ENCODE results near the gene NEU1.
A peak's percentile ranks its signal among the peaks of the same experiment; 100 is the strongest.

The NEU1 gene

GRCh38 chr6:31888276-31889258, 25.9 kb upstream of the NEU1 start:
- H3K4me3 ChIP-seq (ENCODE audit: low read length) = no peak overlapping the region
- no peaks in the 10 kb centered on the region for H3K27me3 ChIP-seq (ENCODE audit: control insufficient read depth, insufficient read depth, low read length)
- no peaks in the 10 kb centered on the region for H3K36me3 ChIP-seq (ENCODE audit: control insufficient read depth, insufficient read depth, low read length)

GRCh38 chr6:31887173-31888007, 24.8 kb upstream of the NEU1 start:
- Histone ChIP-seq H3K4me1 (ENCODE audit: control insufficient read depth, insufficient read depth, low read length) (no peaks in the 10 kb centered on the region), H3K9ac (ENCODE audit: low read length) (no peak overlapping the region), H3K9me3 (ENCODE audit: control insufficient read depth, low read length) (no peaks in the 10 kb centered on the region), H3K27me3 (ENCODE audit: control insufficient read depth, insufficient read depth, low read length) (no peaks in the 10 kb centered on the region), H3K4me3 (ENCODE audit: low read length) (no peak overlapping the region), H3K36me3 (ENCODE audit: control insufficient read depth, insufficient read depth, low read length) (no peaks in the 10 kb centered on the region)

More at GRCh38 chr6:31888276-31889258, 25.9 kb upstream of the NEU1 start:
- Histone ChIP-seq H3K9ac (ENCODE audit: low read length) (no peak overlapping the region), H3K9me3 (ENCODE audit: control insufficient read depth, low read length) (no peaks in the 10 kb centered on the region), H3K4me1 (ENCODE audit: control insufficient read depth, insufficient read depth, low read length) (no peaks in the 10 kb centered on the region)

DNA sequence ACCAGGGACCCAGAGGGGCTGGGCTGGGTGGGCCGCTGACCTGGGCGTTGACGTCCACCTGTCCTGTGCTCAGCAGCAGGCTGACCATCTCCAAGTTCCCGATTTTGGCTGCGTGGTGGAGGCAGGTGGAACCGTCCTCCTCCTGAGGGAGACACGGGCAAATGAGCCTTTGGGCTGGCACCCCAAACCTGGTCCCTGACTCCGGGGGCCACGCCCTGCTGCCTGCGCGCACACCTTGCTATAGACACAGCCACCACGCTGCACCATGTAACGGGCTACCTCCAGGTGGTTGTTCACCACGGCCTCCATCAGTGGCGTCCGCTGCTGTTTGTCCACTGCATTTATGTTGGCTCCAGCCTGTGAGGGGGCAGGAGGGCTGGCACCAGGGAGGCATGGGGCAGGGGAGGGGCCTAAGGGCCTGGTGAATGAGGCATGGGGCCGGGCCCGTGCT, 23.9 kb upstream of the NEU1 start:
- H3K4me1 ChIP-seq (ENCODE audit: control insufficient read depth, insufficient read depth, low read length) = no peaks in the 10 kb centered on the region
- H3K9ac ChIP-seq (ENCODE audit: low read length) = no peak overlapping the region
- no peak overlapping the region for H3K4me3 ChIP-seq (ENCODE audit: low read length)
- no peaks in the 10 kb centered on the region for H3K9me3 ChIP-seq (ENCODE audit: control insufficient read depth, low read length)
- no peaks in the 10 kb centered on the region for H3K27me3 ChIP-seq (ENCODE audit: control insufficient read depth, insufficient read depth, low read length)
- H3K36me3 ChIP-seq (ENCODE audit: control insufficient read depth, insufficient read depth, low read length) = peaks cover under 1% of the 10 kb centered on the region

DNA sequence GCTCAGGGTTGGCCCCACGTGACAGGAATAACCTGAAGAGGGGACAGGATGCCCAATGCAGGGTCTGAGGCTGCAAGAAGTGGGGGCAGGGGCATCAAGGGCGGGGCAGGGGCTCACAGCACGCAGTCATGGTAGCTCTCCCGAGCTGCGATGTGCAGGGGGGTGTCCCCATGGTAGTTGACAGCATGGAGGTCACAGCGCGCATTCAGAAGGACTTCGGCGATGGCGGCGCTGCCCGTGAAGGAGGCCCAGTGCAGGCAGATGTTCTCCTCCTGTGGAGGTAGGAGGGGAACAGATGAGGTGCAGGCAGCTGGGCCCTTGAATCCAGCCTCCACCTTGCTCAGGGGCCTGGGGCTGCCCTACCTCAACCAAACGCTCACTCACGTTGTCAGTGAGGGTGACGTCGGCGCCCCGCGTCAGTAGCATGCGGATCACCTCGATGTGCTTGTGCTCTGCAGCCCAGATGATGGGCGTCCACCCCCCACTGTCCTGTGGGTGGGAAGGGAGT, 22.0 kb upstream of the NEU1 start:
- Histone ChIP-seq H3K9ac (ENCODE audit: low read length) (no peak overlapping the region), H3K9me3 (ENCODE audit: control insufficient read depth, low read length) (no peaks in the 10 kb centered on the region), H3K4me1 (ENCODE audit: control insufficient read depth, insufficient read depth, low read length) (peaks cover 11% of the 10 kb centered on the region), H3K27me3 (ENCODE audit: control insufficient read depth, insufficient read depth, low read length) (no peaks in the 10 kb centered on the region), H3K4me3 (ENCODE audit: low read length) (no peak overlapping the region), H3K36me3 (ENCODE audit: control insufficient read depth, insufficient read depth, low read length) (peaks cover 7% of the 10 kb centered on the region)

- Histone ChIP-seq H3K4me3 (ENCODE audit: low read length) (no peak overlapping the region), H3K27me3 (ENCODE audit: control insufficient read depth, insufficient read depth, low read length) (no peaks in the 10 kb centered on the region), H3K36me3 (ENCODE audit: control insufficient read depth, insufficient read depth, low read length) (peaks cover 7% of the 10 kb centered on the region), H3K9ac (ENCODE audit: low read length) (no peak overlapping the region), H3K9me3 (ENCODE audit: control insufficient read depth, low read length) (no peaks in the 10 kb centered on the region), H3K4me1 (ENCODE audit: control insufficient read depth, insufficient read depth, low read length) (peaks cover 17% of the 10 kb centered on the region)
These were observed 21.1 kb upstream of the NEU1 start for GRCh38 chr6:31883676-31884075.

GRCh38 chr6:31882344-31882743, 19.7 kb upstream of the NEU1 start:
- no peaks in the 10 kb centered on the region for H3K9me3 ChIP-seq (ENCODE audit: control insufficient read depth, low read length)
- peaks cover 17% of the 10 kb centered on the region for H3K4me1 ChIP-seq (ENCODE audit: control insufficient read depth, insufficient read depth, low read length)
- peaks cover 7% of the 10 kb centered on the region for H3K36me3 ChIP-seq (ENCODE audit: control insufficient read depth, insufficient read depth, low read length)
- H3K4me3 ChIP-seq (ENCODE audit: low read length) = no peak overlapping the region
- H3K27me3 ChIP-seq (ENCODE audit: control insufficient read depth, insufficient read depth, low read length) = no peaks in the 10 kb centered on the region
- H3K9ac ChIP-seq (ENCODE audit: low read length) = no peak overlapping the region

- Histone ChIP-seq H3K9ac (ENCODE audit: low read length) (no peak overlapping the region), H3K27me3 (ENCODE audit: control insufficient read depth, insufficient read depth, low read length) (no peaks in the 10 kb centered on the region), H3K36me3 (ENCODE audit: control insufficient read depth, insufficient read depth, low read length) (peaks cover 7% of the 10 kb centered on the region), H3K4me1 (ENCODE audit: control insufficient read depth, insufficient read depth, low read length) (peaks cover 25% of the 10 kb centered on the region), H3K9me3 (ENCODE audit: control insufficient read depth, low read length) (no peaks in the 10 kb centered on the region), H3K4me3 (ENCODE audit: low read length) (no peak overlapping the region)
These were observed 18.7 kb upstream of the NEU1 start for GRCh38 chr6:31881136-31881859.

- peaks cover 7% of the 10 kb centered on the region for H3K36me3 ChIP-seq (ENCODE audit: control insufficient read depth, insufficient read depth, low read length)
- H3K9me3 ChIP-seq (ENCODE audit: control insufficient read depth, low read length) = no peaks in the 10 kb centered on the region
- peaks cover 30% of the 10 kb centered on the region for H3K4me1 ChIP-seq (ENCODE audit: control insufficient read depth, insufficient read depth, low read length)
- H3K27me3 ChIP-seq (ENCODE audit: control insufficient read depth, insufficient read depth, low read length) = no peaks in the 10 kb centered on the region
- H3K4me3 ChIP-seq (ENCODE audit: low read length) = no peak overlapping the region
- H3K9ac ChIP-seq (ENCODE audit: low read length) = no peak overlapping the region
These were observed 18.0 kb upstream of the NEU1 start for GRCh38 chr6:31880616-31881015.

GRCh38 chr6:31879901-31880300, 17.3 kb upstream of the NEU1 start:
- Histone ChIP-seq H3K27me3 (ENCODE audit: control insufficient read depth, insufficient read depth, low read length) (no peaks in the 10 kb centered on the region), H3K4me3 (ENCODE audit: low read length) (no peak overlapping the region), H3K9ac (ENCODE audit: low read length) (peak overlapping the region; percentile 99), H3K36me3 (ENCODE audit: control insufficient read depth, insufficient read depth, low read length) (peaks cover 7% of the 10 kb centered on the region), H3K9me3 (ENCODE audit: control insufficient read depth, low read length) (no peaks in the 10 kb centered on the region), H3K4me1 (ENCODE audit: control insufficient read depth, insufficient read depth, low read length) (peaks cover 36% of the 10 kb centered on the region)

- Histone ChIP-seq H3K4me3 (ENCODE audit: low read length) (no peak overlapping the region), H3K4me1 (ENCODE audit: control insufficient read depth, insufficient read depth, low read length) (peaks cover 40% of the 10 kb centered on the region), H3K36me3 (ENCODE audit: control insufficient read depth, insufficient read depth, low read length) (peaks cover 10% of the 10 kb centered on the region), H3K9me3 (ENCODE audit: control insufficient read depth, low read length) (no peaks in the 10 kb centered on the region), H3K9ac (ENCODE audit: low read length) (peak overlapping the region; percentile 99), H3K27me3 (ENCODE audit: control insufficient read depth, insufficient read depth, low read length) (no peaks in the 10 kb centered on the region)
These were observed 16.5 kb upstream of the NEU1 start for GRCh38 chr6:31879143-31879542.

DNA sequence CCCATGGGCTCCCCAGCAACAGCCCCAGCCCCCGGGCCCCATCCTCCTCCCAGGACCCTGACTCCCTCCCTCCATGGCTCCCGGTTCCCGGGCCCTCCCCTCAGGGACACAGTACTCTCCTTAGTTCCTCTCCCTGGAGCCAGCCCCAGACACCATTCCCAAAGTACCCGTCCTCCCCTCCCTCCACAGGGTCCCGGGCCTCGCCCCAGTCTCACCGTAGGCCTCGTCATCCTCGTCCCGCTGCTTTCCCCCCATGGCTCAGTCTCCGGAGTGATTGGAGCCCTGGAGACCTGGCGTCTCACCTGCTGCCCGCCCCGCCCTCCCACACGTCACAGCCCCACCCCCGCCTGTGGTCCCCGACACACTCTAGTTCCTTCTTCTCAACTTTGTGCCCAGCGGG, 16.1 kb upstream of the NEU1 start, which contains the start of gene SLC44A4:
Gene SLC44A4 (minus strand): TSS at position 272 of the 400 bp plus-strand sequence. CDS start 17 bp downstream, at position 255.
- Histone ChIP-seq H3K27me3 (ENCODE audit: control insufficient read depth, insufficient read depth, low read length) (no peaks in the 10 kb centered on the region), H3K4me3 (ENCODE audit: low read length) (peak within 1 kb of the TSS; percentile 96), H3K4me1 (ENCODE audit: control insufficient read depth, insufficient read depth, low read length) (peaks cover 40% of the 10 kb centered on the region), H3K36me3 (ENCODE audit: control insufficient read depth, insufficient read depth, low read length) (peaks cover 12% of the 10 kb centered on the region), H3K9me3 (ENCODE audit: control insufficient read depth, low read length) (no peaks in the 10 kb centered on the region), H3K9ac (ENCODE audit: low read length) (peak within 1 kb of the TSS; percentile 99)
